ENCODE measurements around the gene PAAF1.
A peak's percentile ranks its signal among the peaks of the same experiment; 100 is the strongest.

The PAAF1 gene

GRCh38 chr11:73949246-73949645 lies 72.4 kb downstream of the PAAF1 start:
- no peak for DNase-seq

- no peak for DNase-seq
Observed at GRCh38 chr11:73949912-73950311, 73.1 kb downstream of the PAAF1 start.

DNA sequence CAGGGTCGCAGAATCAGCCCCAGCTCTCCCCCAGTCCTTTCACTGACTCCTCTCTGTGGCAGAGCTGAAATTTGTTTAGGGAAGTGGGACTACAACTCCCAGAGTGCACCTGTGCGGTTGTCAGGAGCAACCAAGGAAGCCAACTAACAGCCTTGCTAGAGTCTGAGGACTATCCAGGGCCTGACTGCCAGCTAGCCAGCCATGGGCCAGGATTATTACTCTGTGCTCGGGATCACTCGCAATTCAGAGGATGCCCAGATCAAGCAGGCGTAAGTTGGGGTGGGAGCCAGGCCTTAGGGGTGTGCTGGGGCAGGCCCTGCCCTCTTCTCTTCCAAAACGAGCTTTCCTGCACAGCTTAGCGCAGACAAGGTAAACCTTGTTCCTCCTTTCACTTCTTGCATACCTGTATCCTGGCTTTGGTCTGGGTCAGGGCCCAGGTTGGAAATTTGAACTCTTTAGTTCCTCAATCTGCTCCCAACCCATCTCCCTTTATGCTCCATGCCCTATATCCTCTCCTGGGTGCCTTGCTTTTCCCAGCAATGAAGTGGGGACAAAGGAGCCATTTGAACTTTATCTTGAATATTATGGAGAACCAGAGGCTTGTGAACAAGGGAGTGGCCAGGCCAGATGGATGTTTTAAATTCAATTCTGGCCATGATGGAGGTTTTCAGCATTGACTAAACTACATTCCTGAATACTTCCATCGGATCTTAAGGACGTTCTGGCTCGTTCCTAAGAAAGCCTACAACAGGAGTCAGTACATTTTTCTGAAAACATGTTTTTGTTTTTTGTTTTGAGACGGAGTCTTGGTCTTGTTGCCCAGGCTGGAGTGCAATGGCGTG lies 74.3 kb downstream of the PAAF1 start, which contains the start of gene DNAJB13:
TSS of gene DNAJB13 (plus strand) at position 158 of the 842 bp plus-strand sequence. CDS start at position 202, 44 bp downstream.
- peak; percentile 20 to 40 for DNase-seq

DNA sequence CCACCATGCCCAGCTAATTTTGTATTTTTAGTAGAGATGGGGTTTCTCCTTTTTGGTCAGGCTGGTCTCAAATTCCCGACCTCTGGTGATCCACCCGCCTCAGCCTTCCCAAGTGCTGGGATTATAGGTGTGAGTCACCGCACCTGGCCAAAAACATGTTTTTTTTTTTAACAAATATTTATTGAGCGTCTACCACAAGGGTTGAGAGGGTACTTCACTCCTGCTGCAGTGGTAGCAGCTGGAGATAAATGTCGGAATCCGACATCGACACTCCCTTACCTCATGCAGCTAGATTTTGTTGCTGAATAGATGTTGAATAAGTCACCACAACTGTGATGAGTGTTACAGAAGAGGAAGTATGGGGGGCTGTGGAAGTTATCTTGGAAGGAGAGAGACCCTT lies 75.0 kb downstream of the PAAF1 start:
- no peak for DNase-seq

GRCh38 chr11:73956876-73957653 lies 80.3 kb downstream of the PAAF1 start:
- DNase-seq: no peak

DNA sequence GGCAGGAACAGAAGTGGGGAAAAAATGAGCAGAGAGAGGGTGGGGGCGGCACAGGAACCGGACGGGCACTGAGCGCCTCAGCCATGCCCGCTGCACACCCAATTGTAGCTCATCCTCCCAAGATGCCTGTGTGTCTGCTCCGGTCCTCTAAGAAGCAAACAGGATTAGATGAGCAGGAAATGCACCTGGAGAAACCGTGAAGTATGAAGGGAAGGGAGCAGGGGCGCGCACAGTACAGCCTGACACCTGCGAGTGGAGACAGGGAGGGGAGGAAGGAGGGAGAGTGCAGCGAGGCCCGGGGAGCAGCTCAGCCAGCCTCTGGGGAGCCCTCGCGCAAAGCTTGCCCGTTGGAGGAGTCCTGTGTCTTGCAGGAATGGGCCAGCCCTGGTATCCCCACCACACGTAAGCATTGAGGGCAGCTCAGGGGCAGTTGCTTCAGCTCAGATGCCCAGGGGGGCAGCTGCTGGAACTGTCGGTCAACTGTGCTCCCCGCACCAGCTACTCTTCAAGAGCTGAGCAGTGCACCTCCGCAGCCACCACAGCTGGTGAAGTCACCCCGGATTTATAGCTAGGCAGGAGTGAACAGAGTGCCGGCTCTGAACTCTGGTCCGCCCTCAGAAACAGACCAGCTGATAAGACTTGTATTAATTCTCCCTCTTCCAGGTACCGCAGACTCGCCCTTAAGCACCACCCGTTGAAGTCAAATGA lies 81.0 kb downstream of the PAAF1 start:
- DNase-seq: no peak

GRCh38 chr11:73958521-73959141 lies 81.8 kb downstream of the PAAF1 start:
- DNase-seq: no peak

GRCh38 chr11:73961321-73961720 lies 84.5 kb downstream of the PAAF1 start:
- DNase-seq: no peak

- no peak for DNase-seq
Observed at GRCh38 chr11:73962101-73962705, 85.4 kb downstream of the PAAF1 start.

DNA sequence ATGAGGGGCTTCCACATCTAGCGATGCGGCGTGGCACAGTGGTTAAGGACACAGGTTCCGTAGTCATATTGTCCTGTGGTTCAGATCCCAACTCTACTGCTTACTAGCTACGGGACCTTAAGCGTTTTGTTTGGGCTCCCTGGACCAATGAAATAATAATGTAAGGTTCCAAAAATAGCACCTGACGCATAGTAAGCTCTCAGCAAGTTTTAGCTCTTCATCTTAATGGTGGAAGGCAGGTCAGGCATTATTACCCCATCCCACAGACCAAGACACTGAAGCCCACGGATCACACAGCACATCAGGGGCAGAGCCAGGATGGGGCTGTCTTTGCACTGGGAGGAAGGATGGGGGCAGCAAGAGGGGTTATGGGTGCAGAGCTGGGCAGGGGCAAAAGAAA lies 87.1 kb downstream of the PAAF1 start:
- no peak for DNase-seq

DNA sequence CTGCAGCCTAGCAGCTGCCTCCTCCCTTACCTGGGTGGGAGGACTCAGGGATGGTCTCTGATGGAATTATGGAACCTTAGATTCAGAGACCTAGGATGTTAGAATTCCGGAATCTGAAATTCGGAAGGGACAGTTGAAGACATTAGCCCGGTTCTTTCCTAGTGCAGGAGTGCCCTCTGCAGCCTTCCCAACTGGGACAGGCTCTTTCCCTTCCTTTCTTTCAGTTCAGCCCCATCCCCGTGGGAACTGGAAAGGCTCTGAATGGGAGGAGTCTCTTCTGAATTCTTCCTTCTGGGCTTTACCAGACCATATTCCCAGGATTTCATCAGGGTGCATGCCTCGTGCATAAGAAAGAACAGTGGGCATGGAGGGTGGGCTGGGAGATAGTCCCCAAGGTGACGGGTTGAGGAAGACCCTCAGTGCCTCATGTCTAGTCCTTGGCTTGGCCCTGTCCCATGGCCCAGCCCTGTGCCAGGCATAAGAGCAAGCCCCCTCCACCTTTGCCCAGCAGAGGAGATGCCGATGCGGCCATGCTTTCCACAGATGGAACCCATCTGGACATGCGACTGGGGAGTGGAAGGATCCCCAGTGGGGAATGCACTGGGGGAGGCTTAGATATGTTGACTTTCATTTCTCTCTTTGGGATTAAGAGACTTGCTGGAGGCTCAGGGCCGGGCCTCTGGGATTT lies 88.4 kb downstream of the PAAF1 start:
- DNase-seq: no peak

DNA sequence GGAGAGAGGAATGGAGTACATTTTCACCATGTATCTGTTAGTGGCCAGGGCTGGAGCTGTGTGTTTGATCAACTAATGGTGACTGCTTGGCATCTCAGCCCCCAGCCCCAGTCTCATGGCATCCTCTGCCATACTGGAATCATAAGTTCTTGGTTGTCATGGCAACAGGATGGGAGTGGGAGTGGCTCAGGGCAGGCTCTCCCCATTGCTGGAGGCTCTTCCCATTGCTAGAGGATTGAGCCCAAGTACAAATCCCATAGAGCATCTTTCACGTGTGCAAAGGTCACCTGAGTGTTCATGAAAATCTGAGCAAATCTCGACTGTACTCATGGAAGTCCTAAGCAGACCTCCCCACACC lies 88.9 kb downstream of the PAAF1 start:
- DNase-seq: no peak

GRCh38 chr11:73968356-73968966 lies 91.7 kb downstream of the PAAF1 start:
- DNase-seq: no peak

DNA sequence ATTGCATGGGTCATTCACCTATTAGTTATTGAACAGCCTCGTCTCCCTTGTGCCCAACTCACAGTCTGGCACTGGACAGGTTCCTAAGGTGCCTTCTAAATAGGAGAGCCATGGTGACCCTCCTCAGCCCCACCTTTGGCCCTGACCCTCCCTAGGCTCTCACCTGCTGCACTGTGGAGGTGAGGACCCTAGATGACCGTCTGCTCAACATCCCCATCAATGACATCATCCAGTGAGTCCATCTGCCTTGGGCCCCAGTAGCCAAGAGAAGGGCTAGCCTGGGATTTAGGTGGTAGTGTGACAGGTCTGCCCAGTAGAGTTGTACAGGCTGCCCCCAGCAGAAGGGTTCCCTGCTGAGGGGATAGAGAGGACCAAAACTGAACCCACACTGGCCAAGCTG lies 92.3 kb downstream of the PAAF1 start:
- DNase-seq: no peak

DNA sequence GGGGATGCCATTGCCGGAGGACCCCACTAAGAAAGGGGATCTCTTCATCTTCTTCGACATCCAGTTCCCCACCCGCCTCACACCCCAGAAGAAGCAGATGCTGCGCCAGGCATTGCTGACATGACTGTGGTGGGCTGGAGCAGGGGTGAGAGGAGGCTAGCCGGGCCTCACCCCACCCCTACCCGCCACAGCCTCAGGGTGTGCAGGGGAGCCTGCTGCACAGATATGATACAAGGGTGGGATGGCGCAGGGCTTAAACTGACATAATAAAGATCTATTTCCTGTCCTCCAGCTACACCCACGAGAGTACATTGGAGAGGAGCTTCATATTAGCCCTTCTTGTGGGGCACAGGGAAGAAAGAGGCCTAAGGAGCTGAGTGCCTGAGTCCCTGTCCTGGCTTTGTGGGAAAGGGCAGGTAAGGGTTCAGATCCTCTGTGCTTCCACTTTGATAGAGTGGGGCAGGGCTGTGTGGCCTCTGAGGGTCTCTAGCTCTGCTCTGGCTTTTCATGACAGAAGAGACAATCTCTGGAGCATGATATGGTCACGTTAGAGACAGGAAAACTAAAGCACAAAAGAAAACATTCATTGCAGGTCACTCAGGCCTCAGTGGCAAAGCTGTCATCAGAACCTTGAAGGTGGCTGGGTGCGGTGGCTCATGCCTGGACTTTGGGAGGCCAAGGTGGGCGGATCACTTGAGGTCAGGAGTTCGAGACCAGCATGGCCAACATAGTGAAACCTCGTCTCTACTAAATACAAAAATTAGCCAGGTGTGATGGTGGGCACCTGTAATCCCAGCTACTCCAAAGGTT lies 93.4 kb downstream of the PAAF1 start:
- DNase-seq: no peak

DNA sequence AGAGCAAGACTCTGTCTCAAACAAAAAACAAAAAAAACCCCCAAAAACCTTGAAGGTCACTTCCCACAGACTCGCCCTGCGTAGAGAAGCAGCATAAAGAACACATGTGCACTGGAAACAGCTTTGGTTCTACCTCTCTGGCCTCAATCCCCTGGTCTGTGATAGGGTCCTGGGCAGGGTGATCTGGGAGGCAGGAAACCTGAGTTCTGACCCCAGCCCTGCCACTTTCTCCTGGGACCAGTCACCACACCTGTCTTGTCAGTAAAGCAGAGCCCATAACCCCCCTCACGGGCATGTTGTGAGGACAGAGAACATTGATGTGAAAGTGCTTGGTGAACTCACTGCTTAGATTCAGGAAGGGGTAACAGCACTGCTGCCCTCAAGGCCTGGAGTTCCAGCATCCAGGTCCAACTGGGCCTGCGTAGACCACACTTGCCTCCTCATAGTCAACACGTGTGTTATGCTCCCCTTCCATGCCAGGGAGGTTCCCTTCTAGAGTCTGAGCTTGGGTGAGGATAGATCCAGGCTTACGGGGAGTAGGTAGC lies 94.4 kb downstream of the PAAF1 start:
- no peak for DNase-seq

DNA sequence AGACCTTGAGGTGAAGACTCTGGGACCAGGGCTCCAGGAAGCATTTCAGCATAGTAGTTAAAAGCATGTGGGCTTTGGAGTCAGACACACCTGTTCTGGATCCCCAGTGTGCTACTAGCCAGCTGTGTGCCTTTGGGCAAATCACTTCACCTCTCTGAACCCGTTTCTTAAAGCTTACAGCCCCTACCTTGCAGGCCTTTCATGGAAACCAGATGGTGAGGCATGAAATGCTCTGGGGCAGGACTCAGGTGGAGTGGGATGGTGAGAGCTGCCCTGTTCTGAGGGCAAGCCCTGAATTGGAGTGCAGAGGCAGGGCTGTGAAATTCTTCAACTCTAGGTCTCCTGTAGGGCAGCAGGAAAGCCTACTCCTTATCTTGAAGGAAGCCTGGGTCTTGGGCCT lies 95.4 kb downstream of the PAAF1 start:
- DNase-seq: no peak

- DNase-seq: no peak
Observed at GRCh38 chr11:73972620-73973449, 96.0 kb downstream of the PAAF1 start.
